Stomach (tissue), 4 donors: ENCODE results near the gene MSH6.

Source experiments
- CTCF ChIP-seq, 7 experiments: fragments of 450-650 bp in 4 of 7; fragments of 200-600 bp in 3 of 7; sonication (generic) in 3 of 7; IDR thresholded peaks; one replicate each; pipeline ENCODE4 v1.5.1; 2016 to 2019; ENCODE audit warnings: antibody characterized with exemption in 7 of 7, control low read depth in 2 of 7, mild to moderate bottlenecking in 1 of 7
- POLR2A ChIP-seq, 4 donors: fragments of 450-650 bp; IDR thresholded peaks; one replicate each; pipeline ENCODE4 v1.6.1; 2016; ENCODE audit warnings: antibody characterized with exemption in 4 of 4, control low read depth in 2 of 4, mild to moderate bottlenecking in 1 of 4, moderate library complexity in 1 of 4
- POLR2AphosphoS5 ChIP-seq, 3 donors: sonication (generic); formaldehyde crosslinking; IDR thresholded peaks; one replicate each; pipeline ENCODE4 v1.6.1; 2016; ENCODE audit warnings: antibody characterized with exemption in 3 of 3

DNA sequence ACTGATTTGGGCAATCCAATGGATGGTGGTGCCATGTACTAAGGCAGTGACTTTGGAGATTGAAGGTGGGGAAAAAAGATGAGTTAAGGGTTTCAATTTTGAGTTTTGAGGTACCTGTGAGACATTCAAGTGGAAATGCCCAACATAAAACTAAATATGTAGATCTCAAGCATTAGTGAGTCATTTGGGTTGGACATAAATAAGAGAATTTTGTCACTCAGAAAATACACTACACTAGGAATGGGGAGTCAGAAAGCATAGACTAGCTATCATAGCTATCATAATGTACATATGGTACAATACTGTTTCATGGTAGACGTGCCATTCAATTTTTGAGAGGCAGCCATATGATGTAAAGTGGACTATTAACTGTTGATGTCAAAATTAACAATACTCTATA is 67.3 kb downstream of the MSH6 start:
- TF ChIP-seq CTCF (IDR thresholded peaks at IDR 0.05) (no peak), POLR2A (IDR thresholded peaks at IDR 0.05) (no peak), POLR2AphosphoS5 (IDR thresholded peaks at IDR 0.05) (no peak)
